ENCODE results near the gene SCRN3. TPM values are rescaled to one million over a fixed set of nuclear protein-coding genes. Genes with fewer than 3 reads are reported as not detected.
"Not testable (repeated sequence)": the region's sequence is repeated elsewhere in the genome, so short reads cannot be mapped to it uniquely, and the experiment has no call there.

SCRN3 gene
- 10 to 100 TPM; 16.9 to 20.9 TPM for total RNA-seq

- Mint-ChIP-seq H3K36me3 (peaks cover 17% of the 10 kb centered on the region), H3K27me3 (no peaks in the 10 kb centered on the region), H3K4me3 (peak within 1 kb of the TSS; percentile 96), H3K4me1 (peaks cover 41% of the 10 kb centered on the region), H3K9me3 (ENCODE audit: low read depth) (no peaks in the 10 kb centered on the region), H3K27ac (peak within 1 kb of the TSS; percentile 97)
- CTCF ChIA-PET: interaction anchor here (1.0 to 1.4 kb wide), 6 partner anchors 9 to 68 kb away, joined by 3 to 4 read pairs (median 4); no protein-coding TSS in a partner anchor
- DNase-seq (peak; percentile 88), ATAC-seq (peak; percentile 97)
These were observed at the start of gene SCRN3 for GRCh38 chr2:174395284-174395968. TSS of gene SCRN3 (plus strand) at chr2:174395730. CDS start at chr2:174398284, 2,554 bp downstream.

GRCh38 chr2:174350018-174350417 lies 45.5 kb upstream of the SCRN3 start:
- Mint-ChIP-seq H3K4me1 (peaks cover 2% of the 10 kb centered on the region), H3K27me3 (peaks cover 12% of the 10 kb centered on the region), H3K27ac (no peak overlapping the region), H3K4me3 (no peak overlapping the region), H3K9me3 (ENCODE audit: low read depth) (no peaks in the 10 kb centered on the region), H3K36me3 (peaks cover 10% of the 10 kb centered on the region)
- no peak for ATAC-seq
- DNase-seq: no peak
- CTCF ChIA-PET: interaction anchor here (1.3 to 2.3 kb wide), 2 partner anchors 9 to 947 kb away, joined by 3 to 7 read pairs; no protein-coding TSS in a partner anchor

- no peaks in the 10 kb centered on the region for H3K4me1 Mint-ChIP-seq
- DNase-seq (no peak), ATAC-seq (no peak)
- H3K27ac Mint-ChIP-seq: no peak overlapping the region
- peaks cover 6% of the 10 kb centered on the region for H3K27me3 Mint-ChIP-seq
- peaks cover 10% of the 10 kb centered on the region for H3K36me3 Mint-ChIP-seq
- H3K4me3 Mint-ChIP-seq: no peak overlapping the region
- no peaks in the 10 kb centered on the region for H3K9me3 Mint-ChIP-seq (ENCODE audit: low read depth)
- CTCF ChIA-PET: interaction anchor here (1.3 to 2.3 kb wide), 2 partner anchors 9 to 948 kb away, joined by 3 to 7 read pairs; no protein-coding TSS in a partner anchor
These were observed 44.8 kb upstream of the SCRN3 start for GRCh38 chr2:174350593-174351181.

GRCh38 chr2:174353004-174353403 lies 42.5 kb upstream of the SCRN3 start:
- peaks cover 7% of the 10 kb centered on the region for H3K36me3 Mint-ChIP-seq
- CTCF ChIA-PET: no interaction called here
- no peaks in the 10 kb centered on the region for H3K27me3 Mint-ChIP-seq
- H3K4me3 Mint-ChIP-seq: no peak overlapping the region
- no peak overlapping the region for H3K27ac Mint-ChIP-seq
- H3K9me3 Mint-ChIP-seq (ENCODE audit: low read depth): no peaks in the 10 kb centered on the region
- DNase-seq: no peak
- H3K4me1 Mint-ChIP-seq: no peaks in the 10 kb centered on the region
- ATAC-seq: no peak

GRCh38 chr2:174356347-174356746 lies 39.2 kb upstream of the SCRN3 start:
- H3K27ac Mint-ChIP-seq: no peak overlapping the region
- DNase-seq (no peak), ATAC-seq (no peak)
- H3K27me3 Mint-ChIP-seq: no peaks in the 10 kb centered on the region
- H3K36me3 Mint-ChIP-seq: peaks cover 11% of the 10 kb centered on the region
- no peaks in the 10 kb centered on the region for H3K4me1 Mint-ChIP-seq
- H3K9me3 Mint-ChIP-seq (ENCODE audit: low read depth): no peaks in the 10 kb centered on the region
- H3K4me3 Mint-ChIP-seq: no peak overlapping the region
- CTCF ChIA-PET: no interaction called here

GRCh38 chr2:174359663-174360062 lies 35.9 kb upstream of the SCRN3 start:
- not testable (repeated sequence) for DNase-seq; H3K27ac Mint-ChIP-seq; H3K4me3 Mint-ChIP-seq; H3K9me3 Mint-ChIP-seq (ENCODE audit: low read depth); H3K4me1 Mint-ChIP-seq; ATAC-seq; H3K27me3 Mint-ChIP-seq
- H3K36me3 Mint-ChIP-seq: peaks cover 35% of the 10 kb centered on the region
- CTCF ChIA-PET: interaction anchor here (1.9 kb wide), 1 partner anchor 10 kb away, joined by 5 read pairs; no protein-coding TSS in a partner anchor

GRCh38 chr2:174362949-174363348 lies 32.6 kb upstream of the SCRN3 start:
- H3K27me3 Mint-ChIP-seq: no peaks in the 10 kb centered on the region
- H3K4me3 Mint-ChIP-seq: no peak overlapping the region
- H3K27ac Mint-ChIP-seq: no peak overlapping the region
- CTCF ChIA-PET: interaction anchor here (0.8 kb wide), 1 partner anchor 15 kb away, joined by 3 read pairs; no protein-coding TSS in a partner anchor
- DNase-seq: no peak
- peaks cover 59% of the 10 kb centered on the region for H3K36me3 Mint-ChIP-seq
- peaks cover 12% of the 10 kb centered on the region for H3K9me3 Mint-ChIP-seq (ENCODE audit: low read depth)
- no peaks in the 10 kb centered on the region for H3K4me1 Mint-ChIP-seq
- ATAC-seq: no peak

- DNase-seq, CTCF ChIA-PET, H3K27me3 Mint-ChIP-seq, H3K4me3 Mint-ChIP-seq, H3K4me1 Mint-ChIP-seq, ATAC-seq, H3K27ac Mint-ChIP-seq: not testable (repeated sequence)
- peaks cover 61% of the 10 kb centered on the region for H3K36me3 Mint-ChIP-seq
- H3K9me3 Mint-ChIP-seq (ENCODE audit: low read depth): peaks cover 12% of the 10 kb centered on the region
These were observed 31.9 kb upstream of the SCRN3 start for GRCh38 chr2:174363492-174364225.

- no peaks in the 10 kb centered on the region for H3K4me1 Mint-ChIP-seq
- DNase-seq (no peak), ATAC-seq (no peak)
- H3K9me3 Mint-ChIP-seq (ENCODE audit: low read depth): peaks cover 12% of the 10 kb centered on the region
- CTCF ChIA-PET: no interaction called here
- no peaks in the 10 kb centered on the region for H3K27me3 Mint-ChIP-seq
- H3K27ac Mint-ChIP-seq: no peak overlapping the region
- no peak overlapping the region for H3K4me3 Mint-ChIP-seq
- H3K36me3 Mint-ChIP-seq: peaks cover 62% of the 10 kb centered on the region
These were observed 30.9 kb upstream of the SCRN3 start for GRCh38 chr2:174364628-174365027.

GRCh38 chr2:174365571-174365970 lies 30.0 kb upstream of the SCRN3 start:
- H3K27ac Mint-ChIP-seq: no peak overlapping the region
- DNase-seq (no peak), ATAC-seq (no peak)
- H3K36me3 Mint-ChIP-seq: peaks cover 57% of the 10 kb centered on the region
- CTCF ChIA-PET: no interaction called here
- H3K9me3 Mint-ChIP-seq (ENCODE audit: low read depth): peaks cover 12% of the 10 kb centered on the region
- H3K4me1 Mint-ChIP-seq: no peaks in the 10 kb centered on the region
- no peaks in the 10 kb centered on the region for H3K27me3 Mint-ChIP-seq
- no peak overlapping the region for H3K4me3 Mint-ChIP-seq

- Mint-ChIP-seq H3K36me3 (peaks cover 44% of the 10 kb centered on the region), H3K27ac (no peak overlapping the region), H3K9me3 (ENCODE audit: low read depth) (peaks cover 12% of the 10 kb centered on the region), H3K4me3 (no peak overlapping the region), H3K4me1 (no peaks in the 10 kb centered on the region), H3K27me3 (no peaks in the 10 kb centered on the region)
- ATAC-seq: no peak
- no peak for DNase-seq
- CTCF ChIA-PET: interaction anchor here (1.1 to 2.0 kb wide), 2 partner anchors 8 to 24 kb away, joined by 3 to 5 read pairs; no protein-coding TSS in a partner anchor
These were observed 26.8 kb upstream of the SCRN3 start for GRCh38 chr2:174368691-174369090.

GRCh38 chr2:174376967-174377366 lies 18.6 kb upstream of the SCRN3 start:
- H3K27ac Mint-ChIP-seq: no peak overlapping the region
- CTCF ChIA-PET: no interaction called here
- DNase-seq: no peak
- H3K36me3 Mint-ChIP-seq: peaks cover 18% of the 10 kb centered on the region
- ATAC-seq: no peak
- no peaks in the 10 kb centered on the region for H3K9me3 Mint-ChIP-seq (ENCODE audit: low read depth)
- no peaks in the 10 kb centered on the region for H3K27me3 Mint-ChIP-seq
- no peaks in the 10 kb centered on the region for H3K4me1 Mint-ChIP-seq
- H3K4me3 Mint-ChIP-seq: no peak overlapping the region

- CTCF ChIA-PET: no interaction called here
- Mint-ChIP-seq H3K27me3 (no peaks in the 10 kb centered on the region), H3K4me3 (no peak overlapping the region), H3K4me1 (peaks cover 3% of the 10 kb centered on the region), H3K36me3 (peaks cover 19% of the 10 kb centered on the region), H3K9me3 (ENCODE audit: low read depth) (no peaks in the 10 kb centered on the region), H3K27ac (no peak overlapping the region)
- ATAC-seq (no peak), DNase-seq (no peak)
These were observed 11.7 kb upstream of the SCRN3 start for GRCh38 chr2:174383796-174384195.

Measured in activated CD8-positive, alpha-beta memory T cell treated with anti-CD3 and anti-CD28 coated beads, Interleukin-2, amount 10 ng/mL, durations not matched to agents 7 days and 5 days (primary cell).